Esophagus squamous epithelium (tissue), 5 donors: ENCODE results near the gene NUP43. TPM values are rescaled to one million over a fixed set of nuclear protein-coding genes. Genes with fewer than 3 reads are reported as not detected.

ENCODE experiments used
- DNase-seq: peaks from one replicate; lab custom pipeline; 2025; lab: John Stamatoyannopoulos, UW
- H3K27ac ChIP-seq, 4 donors: fragments of 200-600 bp; sonication (generic); one replicate each; pipeline ENCODE4 v1.5.1; 2016 to 2019; ENCODE audit warnings: mild to moderate bottlenecking in 1 of 4
- H3K27me3 ChIP-seq, 4 donors: fragments of 200-600 bp; sonication (generic); 1 replicate in 3 of 4; 2 replicates in 1 of 4; pipeline versions ENCODE4 v1.5.1 to v1.6.0; 2017 to 2021; ENCODE audit warnings: antibody characterized with exemption in 1 of 4
- H3K36me3 ChIP-seq, 3 donors: fragments of 200-600 bp; sonication (generic); one replicate each; pipeline ENCODE4 v1.5.1; 2016 to 2019
- H3K4me1 ChIP-seq, 3 donors: fragments of 200-600 bp; sonication (generic); one replicate each; pipeline ENCODE4 v1.5.1; 2017 to 2019
- H3K4me3 ChIP-seq, 4 donors: fragments of 200-600 bp; sonication (generic); 1 replicate in 3 of 4; 2 replicates in 1 of 4; pipeline ENCODE4 v1.5.1; 2016 to 2019; ENCODE audit warnings: mild to moderate bottlenecking in 2 of 4, moderate library complexity in 1 of 4
- H3K9me3 ChIP-seq, 3 donors: fragments of 200-600 bp; sonication (generic); one replicate each; pipeline ENCODE4 v1.5.1; 2016 to 2019
- POLR2A ChIP-seq, 4 donors: fragments of 450-650 bp; IDR thresholded peaks; one replicate each; pipeline ENCODE4 v1.6.1; 2017; ENCODE audit warnings: antibody characterized with exemption in 4 of 4, mild to moderate bottlenecking in 4 of 4, moderate library complexity in 3 of 4
- WGBS, 2 donors: methylation state at CpG; one replicate each; pipeline ENCODE4 v1.1.5; 2018; 5-methylcytosine and 5-hydroxymethylcytosine counted together
- intact Hi-C: fragments of 100-400 bp; cut with DNase I; formaldehyde crosslinking; loops from one replicate; pipeline ENCODE4 v1.15.0; 2022
- total RNA-seq, 4 donors: library from RNA; depleted of rRNA; stranded (reverse); fragments of >200 nt; gene quantifications; one replicate each; pipeline ENCODE4 v1.1.0, GENCODE V29; 2016
- TF ChIP-seq, protein P1 (sequence below), 6 experiments: fragments of 450-650 bp in 4 of 6; fragments of 200-600 bp in 2 of 6; sonication (generic) in 2 of 6; IDR thresholded peaks; one replicate each; pipeline ENCODE4 v1.5.1; 2016 to 2019; ENCODE audit warnings: antibody characterized with exemption in 6 of 6, mild to moderate bottlenecking in 4 of 6, moderate library complexity in 4 of 6
- donor health status: DM: yes; HTN: yes; CAD: no.

The NUP43 gene
- total RNA-seq, 4 donors from 2014 or later = 7.1 to 18.8 (median 16.4) TPM

DNA sequence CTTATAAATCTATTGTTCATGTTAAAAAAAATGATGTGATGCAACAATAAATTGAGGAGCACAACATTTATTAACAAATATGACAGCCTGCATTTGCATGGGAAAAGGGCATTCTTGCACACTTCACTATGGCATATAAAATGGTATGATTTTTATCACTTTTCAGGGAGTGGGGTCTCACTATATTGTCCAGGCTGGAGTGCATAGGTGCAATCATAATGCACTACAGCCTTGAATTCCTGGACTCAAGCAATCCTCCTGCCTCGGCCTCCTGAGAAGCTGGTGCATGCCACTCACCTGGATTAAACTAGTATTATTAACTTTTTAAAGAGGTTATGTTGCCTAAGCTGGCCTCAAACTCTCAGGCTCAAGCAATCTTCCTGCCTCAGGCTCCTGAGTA lies 11.4 kb downstream of the NUP43 start:
- Histone ChIP-seq H3K27ac (no peak overlapping the region), H3K27me3 (no peaks in the 10 kb centered on the region), H3K4me1 (no peaks in the 10 kb centered on the region), H3K4me3 (no peak overlapping the region), H3K36me3 (peaks cover 5 to 100% (median 26%) of the 10 kb centered on the region in 3 donors), H3K9me3 (no peaks in the 10 kb centered on the region)
- DNase-seq = no peak
- TF ChIP-seq, protein P1, sequence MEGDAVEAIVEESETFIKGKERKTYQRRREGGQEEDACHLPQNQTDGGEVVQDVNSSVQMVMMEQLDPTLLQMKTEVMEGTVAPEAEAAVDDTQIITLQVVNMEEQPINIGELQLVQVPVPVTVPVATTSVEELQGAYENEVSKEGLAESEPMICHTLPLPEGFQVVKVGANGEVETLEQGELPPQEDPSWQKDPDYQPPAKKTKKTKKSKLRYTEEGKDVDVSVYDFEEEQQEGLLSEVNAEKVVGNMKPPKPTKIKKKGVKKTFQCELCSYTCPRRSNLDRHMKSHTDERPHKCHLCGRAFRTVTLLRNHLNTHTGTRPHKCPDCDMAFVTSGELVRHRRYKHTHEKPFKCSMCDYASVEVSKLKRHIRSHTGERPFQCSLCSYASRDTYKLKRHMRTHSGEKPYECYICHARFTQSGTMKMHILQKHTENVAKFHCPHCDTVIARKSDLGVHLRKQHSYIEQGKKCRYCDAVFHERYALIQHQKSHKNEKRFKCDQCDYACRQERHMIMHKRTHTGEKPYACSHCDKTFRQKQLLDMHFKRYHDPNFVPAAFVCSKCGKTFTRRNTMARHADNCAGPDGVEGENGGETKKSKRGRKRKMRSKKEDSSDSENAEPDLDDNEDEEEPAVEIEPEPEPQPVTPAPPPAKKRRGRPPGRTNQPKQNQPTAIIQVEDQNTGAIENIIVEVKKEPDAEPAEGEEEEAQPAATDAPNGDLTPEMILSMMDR (IDR thresholded peaks at IDR 0.05) = no peak
- no peak for TF ChIP-seq POLR2A (IDR thresholded peaks at IDR 0.05)
- 91 to 92% methylated on average over 1 of the region's 1 CpG for WGBS, 2 donors
- intact Hi-C loops = no loop called here

DNA sequence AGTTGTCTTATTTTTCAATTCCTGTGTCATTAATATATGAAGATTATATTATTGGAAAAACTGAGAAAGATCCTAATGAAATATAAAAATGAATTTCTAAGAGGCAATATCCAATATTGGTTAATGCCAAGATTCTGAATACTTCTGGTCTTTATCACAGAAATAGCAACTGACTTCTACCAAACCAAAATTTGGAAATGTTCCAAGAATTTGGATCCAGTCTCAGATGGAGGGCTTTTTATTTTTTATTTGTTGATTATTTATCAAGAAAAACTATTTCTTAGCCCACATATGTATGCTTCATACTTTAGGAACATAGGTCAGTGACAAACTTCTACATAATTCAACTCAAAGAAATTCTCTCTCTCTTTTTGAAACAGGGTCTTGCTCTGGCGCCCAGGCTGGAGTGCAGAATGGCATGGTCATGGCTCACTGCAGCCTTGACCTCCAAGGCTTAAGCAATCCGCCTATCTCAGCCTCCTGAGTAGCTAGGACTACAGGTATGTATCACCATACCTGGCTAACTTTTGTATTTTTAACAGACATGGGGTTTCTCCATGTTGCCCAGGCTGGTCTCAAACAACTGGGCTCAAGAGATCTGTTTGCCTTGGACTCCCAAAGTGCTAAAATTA lies 13.1 kb downstream of the NUP43 start:
- H3K36me3 ChIP-seq = peaks cover 14 to 100% (median 39%) of the 10 kb centered on the region in 3 donors

DNA sequence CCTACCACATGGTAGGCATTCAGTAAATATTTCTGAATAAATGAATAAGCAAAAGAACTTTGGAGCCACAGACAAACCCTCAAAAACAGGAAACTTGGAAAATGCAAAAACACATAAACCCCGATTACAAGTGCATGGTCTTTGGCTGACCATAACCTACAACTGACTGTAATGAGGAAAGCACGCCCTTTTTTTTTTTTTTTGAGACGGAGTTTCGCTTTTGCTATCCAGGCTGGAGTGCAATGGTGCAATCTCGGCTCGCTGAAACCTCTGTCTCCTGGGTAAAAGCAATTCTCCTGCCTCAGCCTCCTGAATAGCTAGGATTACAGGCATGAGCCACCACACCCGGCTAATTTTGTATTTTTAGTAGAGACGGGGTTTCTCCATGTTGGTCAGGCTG lies 16.5 kb downstream of the NUP43 start:
- no peak for DNase-seq
- peaks cover 9 to 100% (median 38%) of the 10 kb centered on the region in 3 donors for H3K36me3 ChIP-seq
- no peaks in the 10 kb centered on the region for H3K27me3 ChIP-seq
- no peaks in the 10 kb centered on the region for H3K9me3 ChIP-seq
- no peak overlapping the region for H3K27ac ChIP-seq
- intact Hi-C loops = no loop called here
- H3K4me1 ChIP-seq = no peaks in the 10 kb centered on the region
- 71 to 85% methylated on average over 8 of the region's 8 CpGs for WGBS, 2 donors
- TF ChIP-seq POLR2A (IDR thresholded peaks at IDR 0.05) = no peak
- TF ChIP-seq, protein P1 (IDR thresholded peaks at IDR 0.05) = no peak
- no peak overlapping the region for H3K4me3 ChIP-seq

More for the DNA sequence above, 13.1 kb downstream of the NUP43 start:
- no peaks in the 10 kb centered on the region for H3K9me3 ChIP-seq
- no peaks in the 10 kb centered on the region for H3K27me3 ChIP-seq
- intact Hi-C loops = no loop called here
- DNase-seq = no peak
- H3K4me1 ChIP-seq = no peaks in the 10 kb centered on the region
- WGBS, 2 donors = 91 to 94% methylated on average over 2 of the region's 2 CpGs
- no peak for TF ChIP-seq POLR2A (IDR thresholded peaks at IDR 0.05)
- no peak overlapping the region for H3K4me3 ChIP-seq
- no peak overlapping the region for H3K27ac ChIP-seq

DNA sequence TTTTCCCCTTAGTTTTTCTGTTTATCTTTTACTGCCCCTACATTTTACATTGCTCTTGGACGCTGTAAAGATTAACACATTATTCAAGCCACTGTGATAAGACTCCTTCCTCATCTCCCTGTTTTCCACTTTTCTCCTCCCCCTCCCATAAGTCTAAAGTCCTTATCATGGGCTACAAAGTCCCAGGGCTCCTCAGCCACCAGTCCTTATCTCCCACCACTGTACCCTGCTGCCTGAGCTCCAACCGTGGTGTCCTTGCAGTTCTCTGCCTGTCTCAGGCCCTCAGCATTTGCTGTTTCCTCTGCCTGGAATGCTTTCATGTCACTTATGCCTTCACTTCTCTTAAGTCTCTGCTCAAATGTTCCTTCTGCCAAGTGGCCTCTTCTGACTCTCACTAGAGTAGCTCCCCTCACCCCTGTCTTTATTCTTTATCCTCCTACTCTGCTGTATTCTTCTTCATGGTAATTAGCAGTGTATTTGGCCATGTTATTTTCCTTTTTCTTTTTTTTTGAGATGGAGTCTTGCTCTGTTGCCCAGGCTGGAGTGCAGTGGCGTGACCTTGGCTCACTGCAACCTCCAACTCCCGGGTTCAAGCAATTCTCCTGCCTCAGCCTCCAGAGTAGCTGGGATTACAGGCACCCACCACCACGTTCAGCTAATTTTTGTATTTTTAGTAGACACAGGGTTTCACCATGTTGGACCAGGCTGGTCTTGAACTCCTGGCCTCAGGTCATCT lies 17.7 kb downstream of the NUP43 start:
- TF ChIP-seq, protein P1 (IDR thresholded peaks at IDR 0.05) = no peak
- TF ChIP-seq POLR2A (IDR thresholded peaks at IDR 0.05) = no peak
- H3K27ac ChIP-seq = peak overlapping the region in 1 of 4 donors; percentile 9

DNA sequence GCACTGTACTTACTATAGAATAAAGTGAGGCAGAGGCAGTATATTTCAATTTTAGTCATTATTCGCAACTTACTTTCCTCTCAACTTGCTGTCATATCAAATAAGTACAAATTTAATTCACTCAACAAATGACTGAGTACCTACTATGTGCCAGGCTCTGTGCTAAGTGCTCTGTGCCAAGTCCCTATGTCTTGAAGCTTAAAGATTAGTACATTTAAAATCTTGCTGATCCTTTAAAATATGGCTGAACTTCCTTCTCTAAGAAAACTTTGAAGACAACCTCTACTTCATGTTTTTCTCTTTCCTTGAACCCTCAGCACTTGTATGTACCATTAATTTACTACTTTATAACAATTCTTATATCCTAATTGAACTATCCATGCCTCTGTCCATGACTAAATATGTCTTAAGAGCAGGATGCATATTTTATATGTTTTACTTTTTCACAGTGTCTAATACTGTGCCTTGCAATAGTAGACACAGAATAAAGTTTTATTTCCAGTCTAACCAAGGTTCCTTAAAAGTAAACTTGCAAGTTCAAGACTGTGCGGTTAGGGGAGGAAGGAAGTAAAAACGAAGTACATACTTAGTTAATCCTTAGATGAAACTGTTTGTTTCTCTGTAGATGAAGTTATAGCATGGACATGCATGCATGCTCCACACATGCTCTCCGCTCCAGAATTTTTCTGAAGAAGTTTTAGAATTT lies 18.4 kb downstream of the NUP43 start:
- no peak for DNase-seq
- peaks cover 0 to 8% (median 4%) of the 10 kb centered on the region in 3 donors for H3K4me1 ChIP-seq
- H3K9me3 ChIP-seq = no peaks in the 10 kb centered on the region
- H3K4me3 ChIP-seq = no peak overlapping the region
- no peaks in the 10 kb centered on the region for H3K27me3 ChIP-seq
- WGBS, 2 donors = 75 to 82% methylated on average over 4 of the region's 4 CpGs
- TF ChIP-seq POLR2A (IDR thresholded peaks at IDR 0.05) = no peak
- TF ChIP-seq, protein P1 (IDR thresholded peaks at IDR 0.05) = no peak
- intact Hi-C loops = no loop called here
- no peak overlapping the region for H3K27ac ChIP-seq
- peaks cover 9 to 85% (median 35%) of the 10 kb centered on the region in 3 donors for H3K36me3 ChIP-seq

More for the DNA sequence above, 17.7 kb downstream of the NUP43 start:
- WGBS, 2 donors = 74 to 79% methylated on average over 5 of the region's 5 CpGs
- H3K4me1 ChIP-seq = peaks cover 0 to 4% (median 1%) of the 10 kb centered on the region in 3 donors
- no peak for DNase-seq
- H3K27me3 ChIP-seq = no peaks in the 10 kb centered on the region
- H3K4me3 ChIP-seq = no peak overlapping the region
- intact Hi-C loops = no loop called here
- H3K9me3 ChIP-seq = no peaks in the 10 kb centered on the region
- H3K36me3 ChIP-seq = peaks cover 9 to 92% (median 35%) of the 10 kb centered on the region in 3 donors
